ENCODE data around the gene CASTOR1. TPM values are rescaled to one million over a fixed set of nuclear protein-coding genes. Genes with fewer than 3 reads are reported as not detected.

Gene CASTOR1
- total RNA-seq, 6 experiments from 2014 or later, result 0.86 to 8.6 (median 4.0) TPM

GRCh38 chr22:30324014-30324730 lies 34.9 kb upstream of the CASTOR1 start:
- Histone ChIP-seq H3K36me3 (no peaks in the 10 kb centered on the region), H3K4me3 (peak overlapping the region in 2 of 3 donors; percentile 12 to 97), H3K4me1 (peaks cover 0 to 73% (median 19%) of the 10 kb centered on the region in 4 donors), H3K27ac (peak overlapping the region in 2 of 3 donors; percentile 29 to 63), H3K9me3 (no peaks in the 10 kb centered on the region), H3K27me3 (no peaks in the 10 kb centered on the region)
- DNase-seq, result peak in 1 of 3 donors; percentile 47
- ATAC-seq, result peak in 1 of 4 donors; percentile 12
- intact Hi-C loops (cut with DNase I), result no loop called here
- WGBS (ENCODE audit: insufficient coverage, low coverage, low lambda C conversion rate, missing lambda C conversion rate), result 40% methylated on average over 8 of the region's 8 CpGs
- TF ChIP-seq, protein P1, sequence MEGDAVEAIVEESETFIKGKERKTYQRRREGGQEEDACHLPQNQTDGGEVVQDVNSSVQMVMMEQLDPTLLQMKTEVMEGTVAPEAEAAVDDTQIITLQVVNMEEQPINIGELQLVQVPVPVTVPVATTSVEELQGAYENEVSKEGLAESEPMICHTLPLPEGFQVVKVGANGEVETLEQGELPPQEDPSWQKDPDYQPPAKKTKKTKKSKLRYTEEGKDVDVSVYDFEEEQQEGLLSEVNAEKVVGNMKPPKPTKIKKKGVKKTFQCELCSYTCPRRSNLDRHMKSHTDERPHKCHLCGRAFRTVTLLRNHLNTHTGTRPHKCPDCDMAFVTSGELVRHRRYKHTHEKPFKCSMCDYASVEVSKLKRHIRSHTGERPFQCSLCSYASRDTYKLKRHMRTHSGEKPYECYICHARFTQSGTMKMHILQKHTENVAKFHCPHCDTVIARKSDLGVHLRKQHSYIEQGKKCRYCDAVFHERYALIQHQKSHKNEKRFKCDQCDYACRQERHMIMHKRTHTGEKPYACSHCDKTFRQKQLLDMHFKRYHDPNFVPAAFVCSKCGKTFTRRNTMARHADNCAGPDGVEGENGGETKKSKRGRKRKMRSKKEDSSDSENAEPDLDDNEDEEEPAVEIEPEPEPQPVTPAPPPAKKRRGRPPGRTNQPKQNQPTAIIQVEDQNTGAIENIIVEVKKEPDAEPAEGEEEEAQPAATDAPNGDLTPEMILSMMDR (IDR thresholded peaks at IDR 0.05), result no peak
- TF ChIP-seq POLR2A (IDR thresholded peaks at IDR 0.05), result no peak

DNA sequence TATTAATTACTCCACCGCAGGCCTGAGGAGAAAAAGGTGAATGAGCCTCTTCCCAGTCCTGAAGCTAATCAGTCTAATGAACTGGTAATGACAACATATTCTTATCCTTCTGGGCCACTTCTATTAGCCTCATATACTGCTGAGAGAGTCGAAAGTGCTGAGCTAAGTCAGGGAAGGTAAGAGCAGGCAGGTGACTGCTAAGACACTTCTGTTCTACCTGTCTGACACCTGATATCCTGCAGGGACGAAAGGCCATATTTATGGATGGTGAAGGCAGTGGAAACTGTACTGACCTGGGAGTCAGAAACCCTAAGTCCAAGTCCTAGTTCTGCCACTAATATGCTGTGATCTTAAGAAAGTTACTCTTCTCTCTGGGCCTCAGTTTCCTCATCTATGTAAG lies 33.9 kb upstream of the CASTOR1 start:
- intact Hi-C loops (cut with DNase I), result no loop called here
- WGBS (ENCODE audit: insufficient coverage, low coverage, low lambda C conversion rate, missing lambda C conversion rate), result 93% methylated on average over 3 of the region's 3 CpGs
- Histone ChIP-seq H3K4me3 (no peak overlapping the region), H3K36me3 (no peaks in the 10 kb centered on the region), H3K9me3 (no peaks in the 10 kb centered on the region), H3K27ac (peak overlapping the region in 1 of 3 donors; percentile 63), H3K27me3 (no peaks in the 10 kb centered on the region), H3K4me1 (peaks cover 0 to 82% (median 21%) of the 10 kb centered on the region in 4 donors)
- TF ChIP-seq, protein P1 (IDR thresholded peaks at IDR 0.05), result no peak
- TF ChIP-seq POLR2A (IDR thresholded peaks at IDR 0.05), result no peak
- ATAC-seq (no peak), DNase-seq (no peak)

DNA sequence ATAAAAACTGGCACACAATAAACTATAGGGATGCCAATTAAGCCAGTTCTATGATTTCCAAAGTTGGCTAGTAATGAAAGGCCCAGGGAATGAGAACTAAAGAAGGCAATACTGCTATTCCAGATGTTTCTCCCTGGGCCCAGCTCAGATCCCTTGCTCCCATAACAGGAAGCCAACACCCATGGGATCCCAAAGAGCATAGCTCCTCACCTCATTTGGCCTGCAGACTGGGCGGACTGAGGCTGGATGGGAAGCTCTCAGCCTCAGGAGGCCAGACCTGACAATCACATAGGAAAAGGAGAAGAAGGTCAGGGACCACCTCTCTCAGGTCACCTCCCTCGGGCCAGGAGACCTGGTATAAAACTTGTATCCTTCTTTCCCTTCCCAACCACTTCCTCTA lies 32.2 kb upstream of the CASTOR1 start:
- Histone ChIP-seq H3K4me3 (no peak overlapping the region), H3K36me3 (no peaks in the 10 kb centered on the region), H3K27me3 (no peaks in the 10 kb centered on the region), H3K4me1 (peaks cover 0 to 87% (median 25%) of the 10 kb centered on the region in 4 donors), H3K9me3 (no peaks in the 10 kb centered on the region), H3K27ac (peak overlapping the region in 1 of 3 donors; percentile 94)
- no peak for DNase-seq
- no peak for ATAC-seq
- TF ChIP-seq POLR2A (IDR thresholded peaks at IDR 0.05), result no peak
- TF ChIP-seq, protein P1 (IDR thresholded peaks at IDR 0.05), result no peak
- intact Hi-C loops (cut with DNase I), result no loop called here
- WGBS (ENCODE audit: insufficient coverage, low coverage, low lambda C conversion rate, missing lambda C conversion rate), result 60% methylated on average over 1 of the region's 2 CpGs

DNA sequence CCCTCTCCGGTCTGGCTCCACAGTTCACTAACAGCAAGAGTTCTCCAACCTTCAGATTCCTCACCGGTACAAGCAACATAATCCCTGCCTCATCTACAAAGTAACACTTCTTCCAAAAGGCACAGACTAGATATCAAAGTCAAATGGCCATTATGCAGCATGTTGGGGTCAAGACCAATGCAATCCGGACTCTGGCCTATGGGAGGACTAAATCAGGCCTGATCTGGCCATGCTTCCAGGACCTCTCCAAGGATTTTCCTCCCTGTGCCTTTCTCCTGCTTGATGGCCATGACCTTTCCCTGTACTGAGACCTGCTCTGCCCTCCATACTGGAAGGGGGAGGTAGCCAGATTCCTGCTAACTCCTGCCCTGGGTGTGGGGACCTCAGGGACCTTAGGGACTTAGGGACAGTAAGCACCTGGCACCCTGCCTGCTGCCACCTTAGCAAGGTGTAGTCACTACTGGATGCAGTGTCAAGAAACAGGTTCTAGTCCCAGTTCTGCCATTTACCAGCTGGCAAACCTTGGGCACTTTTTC lies 30.8 kb upstream of the CASTOR1 start:
- peak overlapping the region in 1 of 3 donors; percentile 94 for H3K27ac ChIP-seq

More for the DNA sequence above, 30.8 kb upstream of the CASTOR1 start:
- no peak overlapping the region for H3K4me3 ChIP-seq
- DNase-seq (peak in 2 of 3 donors; percentile 65 to 71), ATAC-seq (peak in 2 of 4 donors; percentile 1 to 5)
- 55% methylated on average over 3 of the region's 3 CpGs for WGBS (ENCODE audit: insufficient coverage, low coverage, low lambda C conversion rate, missing lambda C conversion rate)
- H3K9me3 ChIP-seq, result no peaks in the 10 kb centered on the region
- H3K4me1 ChIP-seq, result peaks cover 0 to 90% (median 25%) of the 10 kb centered on the region in 4 donors
- intact Hi-C loops (cut with DNase I), result no loop called here
- no peaks in the 10 kb centered on the region for H3K36me3 ChIP-seq
- TF ChIP-seq, protein P1 (IDR thresholded peaks at IDR 0.05), result no peak
- TF ChIP-seq POLR2A (IDR thresholded peaks at IDR 0.05), result no peak
- H3K27me3 ChIP-seq, result no peaks in the 10 kb centered on the region
